T-helper 22 cell (primary cell): Measurements from ENCODE around the gene TAF15.

Experiments used
- DNase-seq: peaks from one replicate; pipeline ENCODE4 v3.0.0-alpha.2; 2020; ENCODE audit warnings: low read depth

TAF15 gene

GRCh38 chr17:35788477-35789368 lies 20.6 kb upstream of the TAF15 start:
- no peak for DNase-seq

- DNase-seq, result no peak
Measured at GRCh38 chr17:35790841-35791240, 18.4 kb upstream of the TAF15 start.

GRCh38 chr17:35791681-35792350 lies 17.5 kb upstream of the TAF15 start:
- DNase-seq, result no peak

- DNase-seq, result no peak
Measured at GRCh38 chr17:35793257-35793656, 16.0 kb upstream of the TAF15 start.

- no peak for DNase-seq
Measured at GRCh38 chr17:35795007-35795870, 14.0 kb upstream of the TAF15 start, which contains the start of gene MMP28. Gene MMP28 (minus strand): TSS chr17:35795641. CDS start chr17:35795377, 264 bp downstream.

GRCh38 chr17:35795871-35796265 lies 13.4 kb upstream of the TAF15 start:
- no peak for DNase-seq

GRCh38 chr17:35796942-35797341 lies 12.3 kb upstream of the TAF15 start:
- no peak for DNase-seq

- DNase-seq, result no peak
Measured at GRCh38 chr17:35797370-35797769, 11.9 kb upstream of the TAF15 start.

- DNase-seq, result no peak
Measured at GRCh38 chr17:35797918-35798317, 11.4 kb upstream of the TAF15 start.

GRCh38 chr17:35799942-35800341 lies 9.3 kb upstream of the TAF15 start:
- DNase-seq, result no peak

GRCh38 chr17:35801583-35802224 lies 7.6 kb upstream of the TAF15 start:
- DNase-seq, result no peak

GRCh38 chr17:35804658-35805192 lies 4.6 kb upstream of the TAF15 start:
- DNase-seq, result peak; percentile 7

- no peak for DNase-seq
Measured at GRCh38 chr17:35807371-35808144, 1.7 kb upstream of the TAF15 start.

GRCh38 chr17:35808240-35808961 lies 883 bp upstream of the TAF15 start:
- no peak for DNase-seq

GRCh38 chr17:35809855-35810461 lies 674 bp downstream of the TAF15 start:
- DNase-seq, result no peak

- no peak for DNase-seq
Measured at GRCh38 chr17:35811759-35812158, 2.5 kb downstream of the TAF15 start.

GRCh38 chr17:35812456-35812855 lies 3.2 kb downstream of the TAF15 start:
- no peak for DNase-seq

GRCh38 chr17:35816723-35817122 lies 7.4 kb downstream of the TAF15 start:
- no peak for DNase-seq

- DNase-seq, result no peak
Measured at GRCh38 chr17:35817196-35817595, 7.9 kb downstream of the TAF15 start.

GRCh38 chr17:35819455-35819854 lies 10.2 kb downstream of the TAF15 start:
- no peak for DNase-seq
